ENCODE measurements around the gene APOL6. TPM values are rescaled to one million over a fixed set of nuclear protein-coding genes. Genes with fewer than 3 reads are reported as not detected.
"Not testable (repeated sequence)": the region's sequence is repeated elsewhere in the genome, so short reads cannot be mapped to it uniquely, and the experiment has no call there.

Gene APOL6
- total RNA-seq, 1 donor from 2014 or later, result 53.8 TPM

GRCh38 chr22:35622191-35622913, 25.9 kb upstream of the APOL6 start:
- Histone ChIP-seq H3K4me1 (peaks cover 6% of the 10 kb centered on the region), H3K27ac (no peak overlapping the region)

GRCh38 chr22:35623885-35624284, 24.4 kb upstream of the APOL6 start:
- H3K4me3 ChIP-seq; H3K9me3 ChIP-seq; H3K27me3 ChIP-seq (ENCODE audit: low read depth); H3K27ac ChIP-seq; DNase-seq; H3K36me3 ChIP-seq; ATAC-seq: not testable (repeated sequence)
- H3K4me1 ChIP-seq, result peaks cover 15% of the 10 kb centered on the region
- intact Hi-C loops (cut with DNase I), result loop anchor here (10.0 kb wide), 1 partner anchor 291 kb away; no protein-coding TSS in a partner anchor

More at GRCh38 chr22:35622191-35622913, 25.9 kb upstream of the APOL6 start:
- TF ChIP-seq CTCF (IDR thresholded peaks at IDR 0.05), result no peak
- intact Hi-C loops (cut with DNase I), result loop anchor here (10.0 kb wide), 1 partner anchor 292 kb away; no protein-coding TSS in a partner anchor
- peak in 1 of 2 donors; percentile 12 for ATAC-seq
- Histone ChIP-seq H3K27me3 (ENCODE audit: low read depth) (no peaks in the 10 kb centered on the region), H3K4me3 (no peak overlapping the region), H3K36me3 (no peaks in the 10 kb centered on the region), H3K9me3 (no peaks in the 10 kb centered on the region)
- DNase-seq, result peak; percentile 60

DNA sequence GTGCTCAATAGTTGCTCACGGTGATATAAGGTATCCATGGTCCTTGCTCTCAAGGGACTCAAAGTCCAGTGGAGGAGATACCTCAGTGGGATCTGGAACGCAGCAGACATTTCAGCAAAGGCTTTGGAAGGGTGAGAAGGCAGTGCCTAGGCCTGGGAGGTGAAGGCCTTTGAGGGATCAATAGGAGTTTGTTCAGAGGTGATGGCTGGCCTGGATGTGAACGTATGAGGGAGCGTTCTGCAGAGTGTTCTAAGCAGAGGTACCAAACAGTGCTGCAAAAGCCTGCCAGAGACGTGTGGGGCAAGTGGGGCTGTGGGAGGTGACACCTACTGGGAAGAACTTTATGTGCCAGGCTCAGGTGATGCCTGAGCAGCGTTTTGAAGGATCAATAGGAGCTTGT, 23.7 kb upstream of the APOL6 start:
- Histone ChIP-seq H3K4me3 (no peak overlapping the region), H3K27me3 (ENCODE audit: low read depth) (no peaks in the 10 kb centered on the region), H3K9me3 (no peaks in the 10 kb centered on the region), H3K36me3 (no peaks in the 10 kb centered on the region), H3K27ac (no peak overlapping the region), H3K4me1 (peaks cover 19% of the 10 kb centered on the region)
- no peak for TF ChIP-seq CTCF (IDR thresholded peaks at IDR 0.05)
- DNase-seq (no peak), ATAC-seq (no peak)
- intact Hi-C loops (cut with DNase I), result loop anchor here (10.0 kb wide), 1 partner anchor 290 kb away; no protein-coding TSS in a partner anchor

- H3K4me1 ChIP-seq, result peaks cover 22% of the 10 kb centered on the region
- TF ChIP-seq CTCF (IDR thresholded peaks at IDR 0.05), result no peak
- intact Hi-C loops (cut with DNase I), result loop anchor here (10.0 kb wide), 1 partner anchor 289 kb away; no protein-coding TSS in a partner anchor
- no peak overlapping the region for H3K4me3 ChIP-seq
- no peak for ATAC-seq
- no peak for DNase-seq
- no peaks in the 10 kb centered on the region for H3K9me3 ChIP-seq
- H3K27me3 ChIP-seq (ENCODE audit: low read depth), result no peaks in the 10 kb centered on the region
- H3K27ac ChIP-seq, result no peak overlapping the region
- H3K36me3 ChIP-seq, result no peaks in the 10 kb centered on the region
Measured at GRCh38 chr22:35625763-35626432, 22.3 kb upstream of the APOL6 start.

DNA sequence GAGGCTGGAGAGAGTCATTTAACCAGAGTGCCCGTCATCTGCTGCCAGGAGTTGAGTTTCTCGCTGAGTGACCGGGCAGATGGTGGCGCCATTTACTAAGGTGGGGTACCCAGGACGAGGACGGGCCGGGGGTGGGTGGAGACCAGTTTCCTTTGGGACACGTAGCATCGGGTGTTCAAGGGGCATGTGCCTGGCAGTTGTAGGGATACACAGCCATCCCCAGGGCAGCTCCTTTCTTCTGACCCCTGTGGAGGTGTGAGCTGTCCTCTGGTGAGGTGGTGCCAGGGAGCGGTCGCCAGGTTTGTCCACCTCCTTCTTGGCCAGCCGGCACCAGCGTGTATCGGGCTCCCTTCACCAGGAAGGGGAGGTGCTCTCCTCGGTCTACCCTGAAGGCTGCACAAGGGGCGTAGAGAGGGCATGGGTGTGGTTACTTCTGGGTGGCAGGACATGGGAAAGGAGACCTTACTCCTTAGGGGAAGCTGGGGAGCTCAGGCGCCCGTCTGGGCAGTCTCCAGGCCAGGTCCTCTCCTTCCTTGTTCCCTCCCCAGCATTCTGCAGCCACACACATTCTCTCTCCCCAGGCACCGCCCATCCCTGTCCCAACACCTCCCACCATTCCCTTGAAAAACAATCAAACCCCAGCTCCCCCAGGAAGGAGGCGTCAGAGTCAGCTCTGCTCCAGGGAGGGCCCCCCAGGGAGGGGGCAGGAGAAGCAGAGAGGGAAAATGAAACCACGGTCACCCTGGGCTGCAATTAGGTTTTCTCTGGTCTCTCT, 20.8 kb upstream of the APOL6 start:
- Histone ChIP-seq H3K4me1 (peaks cover 17% of the 10 kb centered on the region), H3K27me3 (ENCODE audit: low read depth) (no peaks in the 10 kb centered on the region), H3K27ac (peak overlapping the region; percentile 78), H3K9me3 (no peaks in the 10 kb centered on the region), H3K4me3 (peak overlapping the region; percentile 56), H3K36me3 (no peaks in the 10 kb centered on the region)
- TF ChIP-seq CTCF (IDR thresholded peaks at IDR 0.05), result peak; percentile 49
- intact Hi-C loops (cut with DNase I), result loop anchor here (10.0 kb wide), 1 partner anchor 287 kb away; no protein-coding TSS in a partner anchor
- ATAC-seq (peak; percentile 87), DNase-seq (peak; percentile 88)

Measured in lower lobe of right lung (tissue), 2 donors.